ENCODE results near the gene PLXNA4. TPM values are rescaled to one million over a fixed set of nuclear protein-coding genes. Genes with fewer than 3 reads are reported as not detected.

PLXNA4 gene
- total RNA-seq, 2 experiments from 2014 or later: 0.75 to 0.85 TPM

DNA sequence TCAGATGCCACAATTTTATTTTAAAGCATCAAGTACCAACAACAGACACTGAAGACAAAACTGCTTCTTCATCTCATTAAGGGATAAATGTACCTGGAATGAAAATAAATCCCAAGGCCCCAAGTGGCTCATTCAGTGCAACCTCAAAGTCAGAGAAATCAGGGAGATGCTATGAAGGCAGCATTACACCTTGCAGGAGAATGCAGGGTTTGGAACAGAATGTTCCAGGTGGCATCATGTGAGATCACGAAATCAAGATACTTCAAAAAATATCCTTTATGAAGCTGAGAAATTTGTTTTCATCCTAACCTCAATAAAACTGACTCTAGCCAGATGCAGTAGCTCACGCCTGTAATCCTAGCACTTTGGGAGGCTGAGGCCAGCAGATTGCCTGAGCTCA lies 477.1 kb downstream of the PLXNA4 start:
- Histone ChIP-seq H3K27me3 (ENCODE audit: control insufficient read depth in 1 of 2, insufficient read depth in 2 of 2, low read length in 2 of 2) (peaks cover 0 to 9% of the 10 kb centered on the region in 2 experiments), H3K36me3 (ENCODE audit: insufficient read depth, low read length) (no peaks in the 10 kb centered on the region), H3K9me3 (ENCODE audit: control insufficient read depth in 1 of 2, insufficient read depth in 1 of 2, low read length in 2 of 2) (no peaks in the 10 kb centered on the region), H3K4me3 (ENCODE audit: low read length) (no peak overlapping the region), H3K4me1 (ENCODE audit: insufficient read depth, low read length) (no peaks in the 10 kb centered on the region), H3K27ac (ENCODE audit: low read depth in 1 of 2, low read length in 2 of 2) (no peak overlapping the region)
- ChIA-PET CTCF (no interaction called here), POLR2A (no interaction called here)
- no peak overlapping the region for H3K4me3 Mint-ChIP-seq
- ATAC-seq (ENCODE audit: poor library complexity): no peak
- no peak overlapping the region for H3K27ac Mint-ChIP-seq
- peaks cover 9% of the 10 kb centered on the region for H3K27me3 Mint-ChIP-seq
- intact Hi-C loops (cut with DNase I, micrococcal nuclease): no loop called here
- H3K36me3 Mint-ChIP-seq (ENCODE audit: low read depth): no peaks in the 10 kb centered on the region
- H3K9me3 Mint-ChIP-seq: no peaks in the 10 kb centered on the region
- no peaks in the 10 kb centered on the region for H3K4me1 Mint-ChIP-seq (ENCODE audit: low read depth)
- TF ChIP-seq, protein P1, sequence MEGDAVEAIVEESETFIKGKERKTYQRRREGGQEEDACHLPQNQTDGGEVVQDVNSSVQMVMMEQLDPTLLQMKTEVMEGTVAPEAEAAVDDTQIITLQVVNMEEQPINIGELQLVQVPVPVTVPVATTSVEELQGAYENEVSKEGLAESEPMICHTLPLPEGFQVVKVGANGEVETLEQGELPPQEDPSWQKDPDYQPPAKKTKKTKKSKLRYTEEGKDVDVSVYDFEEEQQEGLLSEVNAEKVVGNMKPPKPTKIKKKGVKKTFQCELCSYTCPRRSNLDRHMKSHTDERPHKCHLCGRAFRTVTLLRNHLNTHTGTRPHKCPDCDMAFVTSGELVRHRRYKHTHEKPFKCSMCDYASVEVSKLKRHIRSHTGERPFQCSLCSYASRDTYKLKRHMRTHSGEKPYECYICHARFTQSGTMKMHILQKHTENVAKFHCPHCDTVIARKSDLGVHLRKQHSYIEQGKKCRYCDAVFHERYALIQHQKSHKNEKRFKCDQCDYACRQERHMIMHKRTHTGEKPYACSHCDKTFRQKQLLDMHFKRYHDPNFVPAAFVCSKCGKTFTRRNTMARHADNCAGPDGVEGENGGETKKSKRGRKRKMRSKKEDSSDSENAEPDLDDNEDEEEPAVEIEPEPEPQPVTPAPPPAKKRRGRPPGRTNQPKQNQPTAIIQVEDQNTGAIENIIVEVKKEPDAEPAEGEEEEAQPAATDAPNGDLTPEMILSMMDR (IDR thresholded peaks at IDR 0.05): no peak
- no peak for DNase-seq

DNA sequence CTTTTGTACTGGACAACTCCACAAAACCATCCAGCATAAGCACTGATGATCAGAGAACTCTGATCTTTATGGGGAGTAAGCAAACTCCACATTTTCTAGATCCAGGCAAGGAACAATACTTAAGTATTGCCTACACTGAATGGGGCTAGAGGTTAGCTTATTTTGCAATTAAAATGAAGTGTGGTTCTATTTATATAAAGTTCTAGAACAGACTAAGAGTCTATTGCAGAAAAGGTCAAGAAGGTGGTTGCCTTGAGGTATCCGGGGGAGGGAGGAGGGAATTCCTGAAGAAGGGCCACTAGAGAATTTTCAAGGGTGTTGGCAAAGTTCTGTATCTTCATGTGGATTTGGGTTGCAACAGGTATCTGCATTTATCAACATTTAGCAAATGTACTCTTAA lies 477.9 kb downstream of the PLXNA4 start:
- no peaks in the 10 kb centered on the region for H3K36me3 Mint-ChIP-seq (ENCODE audit: low read depth)
- H3K27me3 ChIP-seq (ENCODE audit: control insufficient read depth in 1 of 2, insufficient read depth in 2 of 2, low read length in 2 of 2): peaks cover 0 to 9% of the 10 kb centered on the region in 2 experiments
- H3K4me3 Mint-ChIP-seq: no peak overlapping the region
- no peak overlapping the region for H3K27ac ChIP-seq (ENCODE audit: low read depth in 1 of 2, low read length in 2 of 2)
- H3K4me3 ChIP-seq (ENCODE audit: low read length): no peak overlapping the region
- H3K4me1 ChIP-seq (ENCODE audit: insufficient read depth, low read length): no peaks in the 10 kb centered on the region
- H3K9me3 Mint-ChIP-seq: no peaks in the 10 kb centered on the region
- TF ChIP-seq, protein P1 (IDR thresholded peaks at IDR 0.05): no peak
- no peak overlapping the region for H3K27ac Mint-ChIP-seq
- ATAC-seq (ENCODE audit: poor library complexity) (no peak), DNase-seq (no peak)
- H3K36me3 ChIP-seq (ENCODE audit: insufficient read depth, low read length): no peaks in the 10 kb centered on the region
- H3K27me3 Mint-ChIP-seq: peaks cover 9% of the 10 kb centered on the region
- no peaks in the 10 kb centered on the region for H3K4me1 Mint-ChIP-seq (ENCODE audit: low read depth)
- POLR2A ChIA-PET: no interaction called here
- CTCF ChIA-PET: no interaction called here
- no peaks in the 10 kb centered on the region for H3K9me3 ChIP-seq (ENCODE audit: control insufficient read depth in 1 of 2, insufficient read depth in 1 of 2, low read length in 2 of 2)
- intact Hi-C loops (cut with DNase I, micrococcal nuclease): no loop called here

DNA sequence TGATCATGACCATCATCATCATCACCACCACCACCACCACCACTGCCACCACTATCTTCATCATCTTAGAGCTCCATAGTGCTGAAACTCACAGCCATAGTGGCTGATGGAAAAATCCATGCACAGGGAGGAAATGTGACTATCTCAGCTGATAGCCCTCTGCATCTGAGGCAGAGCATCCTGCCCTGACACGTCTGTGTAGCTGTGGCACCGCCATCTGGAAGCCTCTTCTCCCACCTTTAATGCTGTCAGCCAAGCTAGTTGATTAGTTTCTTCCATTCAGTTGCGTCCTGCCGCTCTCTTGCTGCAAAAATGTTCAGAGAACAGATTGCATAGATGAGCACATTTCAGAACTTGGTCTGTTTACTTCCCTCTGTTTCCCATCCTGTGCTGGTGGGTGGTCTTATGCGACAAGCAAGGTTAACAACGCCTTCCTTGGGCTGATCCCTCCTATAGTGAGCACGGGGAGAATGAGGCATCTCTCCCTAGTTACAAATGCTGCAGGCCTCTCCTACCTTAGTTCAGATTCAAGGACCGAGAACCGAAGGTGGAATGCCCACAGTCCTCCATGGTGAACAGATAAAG lies 478.6 kb downstream of the PLXNA4 start:
- ATAC-seq (ENCODE audit: poor library complexity) (no peak), DNase-seq (no peak)
- TF ChIP-seq, protein P1 (IDR thresholded peaks at IDR 0.05): no peak
- H3K36me3 Mint-ChIP-seq (ENCODE audit: low read depth): no peaks in the 10 kb centered on the region
- Histone ChIP-seq H3K4me1 (ENCODE audit: insufficient read depth, low read length) (no peaks in the 10 kb centered on the region), H3K4me3 (ENCODE audit: low read length) (no peak overlapping the region), H3K27me3 (ENCODE audit: control insufficient read depth in 1 of 2, insufficient read depth in 2 of 2, low read length in 2 of 2) (peaks cover 0 to 6% of the 10 kb centered on the region in 2 experiments), H3K9me3 (ENCODE audit: control insufficient read depth in 1 of 2, insufficient read depth in 1 of 2, low read length in 2 of 2) (no peaks in the 10 kb centered on the region), H3K27ac (ENCODE audit: low read depth in 1 of 2, low read length in 2 of 2) (no peak overlapping the region), H3K36me3 (ENCODE audit: insufficient read depth, low read length) (no peaks in the 10 kb centered on the region)
- H3K27me3 Mint-ChIP-seq: peaks cover 9% of the 10 kb centered on the region
- no peaks in the 10 kb centered on the region for H3K4me1 Mint-ChIP-seq (ENCODE audit: low read depth)
- ChIA-PET POLR2A (no interaction called here), CTCF (no interaction called here)
- intact Hi-C loops (cut with DNase I, micrococcal nuclease): no loop called here
- H3K9me3 Mint-ChIP-seq: no peaks in the 10 kb centered on the region
- H3K4me3 Mint-ChIP-seq: no peak overlapping the region
- no peak overlapping the region for H3K27ac Mint-ChIP-seq

Data from CD4-positive, alpha-beta T cell (primary cell).